Placental epithelial cell (primary cell): ENCODE results near the gene ZBTB1. TPM values are rescaled to one million over a fixed set of nuclear protein-coding genes. Genes with fewer than 3 reads are reported as not detected.

ENCODE experiments used
- small RNA-seq: library from RNA; depleted of rRNA; stranded (forward); fragments of <200 nt; gene quantifications from one replicate; pipeline ENCODE3, GENCODE V24; 2012
- total RNA-seq: library from RNA; depleted of rRNA; stranded (reverse); fragments of >200 nt; gene quantifications from 2 replicates; pipeline ENCODE4 v1.2.3, GENCODE V29; 2012

ZBTB1 gene, protein sequence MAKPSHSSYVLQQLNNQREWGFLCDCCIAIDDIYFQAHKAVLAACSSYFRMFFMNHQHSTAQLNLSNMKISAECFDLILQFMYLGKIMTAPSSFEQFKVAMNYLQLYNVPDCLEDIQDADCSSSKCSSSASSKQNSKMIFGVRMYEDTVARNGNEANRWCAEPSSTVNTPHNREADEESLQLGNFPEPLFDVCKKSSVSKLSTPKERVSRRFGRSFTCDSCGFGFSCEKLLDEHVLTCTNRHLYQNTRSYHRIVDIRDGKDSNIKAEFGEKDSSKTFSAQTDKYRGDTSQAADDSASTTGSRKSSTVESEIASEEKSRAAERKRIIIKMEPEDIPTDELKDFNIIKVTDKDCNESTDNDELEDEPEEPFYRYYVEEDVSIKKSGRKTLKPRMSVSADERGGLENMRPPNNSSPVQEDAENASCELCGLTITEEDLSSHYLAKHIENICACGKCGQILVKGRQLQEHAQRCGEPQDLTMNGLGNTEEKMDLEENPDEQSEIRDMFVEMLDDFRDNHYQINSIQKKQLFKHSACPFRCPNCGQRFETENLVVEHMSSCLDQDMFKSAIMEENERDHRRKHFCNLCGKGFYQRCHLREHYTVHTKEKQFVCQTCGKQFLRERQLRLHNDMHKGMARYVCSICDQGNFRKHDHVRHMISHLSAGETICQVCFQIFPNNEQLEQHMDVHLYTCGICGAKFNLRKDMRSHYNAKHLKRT
- 51.4 and 63.0 TPM in 2 replicates for total RNA-seq

GRCh38 chr14:64504310-64504896 lies at the start of gene ZBTB1:
ZBTB1 (plus strand) TSS chr14:64504770; CDS start chr14:64521505, 16,735 bp downstream.

GRCh38 chr14:64465191-64465822 lies 39.3 kb upstream of the ZBTB1 start, which contains the start of gene AKAP5:
AKAP5 (plus strand) TSS chr14:64465499; CDS start chr14:64468395, 2,896 bp downstream.

DNA sequence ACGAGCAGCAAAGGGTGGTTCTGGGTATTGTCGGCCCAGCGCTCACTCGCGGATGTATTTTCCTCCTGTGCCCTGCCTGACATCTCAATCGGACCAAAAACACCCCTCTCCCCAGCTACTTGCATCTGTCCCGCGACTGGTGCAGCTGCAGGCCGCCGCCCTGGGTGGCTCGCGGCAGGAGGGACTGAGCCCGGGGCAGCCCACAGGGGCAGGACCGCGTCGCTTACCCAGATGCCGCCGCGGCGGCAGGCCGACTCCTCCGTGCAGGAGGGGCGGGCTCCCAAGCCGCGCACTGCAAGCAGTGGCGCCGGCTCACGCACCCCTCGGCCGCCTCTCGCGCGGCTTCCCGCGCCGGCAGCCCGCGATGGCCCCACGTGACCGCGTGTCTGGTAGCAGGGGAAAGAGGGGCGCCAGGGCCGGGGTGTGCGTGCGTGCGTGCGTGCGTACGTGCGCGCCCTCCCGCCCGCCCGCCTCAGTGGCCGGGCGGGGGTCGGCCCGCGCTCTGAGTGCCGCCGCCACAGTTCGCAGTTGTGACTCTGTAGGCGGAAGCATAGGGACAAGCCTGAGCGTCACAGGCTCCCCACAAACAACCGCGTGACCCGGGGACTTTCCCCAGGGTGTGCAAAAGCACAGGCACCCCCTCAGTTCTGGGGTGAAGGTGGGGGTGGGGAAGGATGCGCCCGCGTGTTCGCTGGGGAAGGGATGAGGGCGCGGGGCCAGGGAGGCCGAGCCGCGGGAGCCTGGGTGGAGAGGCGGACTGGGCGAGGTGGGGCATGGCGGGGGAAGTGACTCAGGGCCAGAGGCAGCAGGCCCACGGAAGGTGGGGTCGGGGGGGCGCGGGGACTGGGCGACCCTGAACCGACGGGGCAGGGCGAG lies 898 bp upstream of the ZBTB1 start, which contains the start of gene ZBTB25:
TSS of gene ZBTB25 (minus strand) at position 405 of the 876 bp plus-strand sequence. CDS start 13,305 bp downstream, outside the sequence.

GRCh38 chr14:64540208-64541202 lies 35.9 kb downstream of the ZBTB1 start, which contains the start of gene HSPA2:
HSPA2 (plus strand) TSS chr14:64540741; CDS start chr14:64540850, 109 bp downstream.

GRCh38 chr14:64549791-64550620 lies 45.4 kb downstream of the ZBTB1 start, which contains the start of gene PPP1R36:
PPP1R36 (plus strand) TSS chr14:64549961; CDS start chr14:64549998, 37 bp downstream.

Small RNA genes within 50 kb of the gene (small RNA-seq; reads per million reads assigned to genes)
- gene AL049869.4: not detected

Other genes with a start within 250 kb of the ZBTB1 start
- not detected in 2 replicates for gene ESR2, start 210.4 kb upstream of the ZBTB1 start, total RNA-seq
- gene MTHFD1, start 116.4 kb upstream of the ZBTB1 start, total RNA-seq: 22.0 and 22.1 TPM in 2 replicates
- gene AKAP5, start 39.3 kb upstream of the ZBTB1 start, total RNA-seq: under 0.01 and 0.33 TPM in 2 replicates
- 4.7 and 5.0 TPM in 2 replicates for gene ZBTB25, start 932 bp upstream of the ZBTB1 start, total RNA-seq
- gene HSPA2, start 36.0 kb downstream of the ZBTB1 start, total RNA-seq: 10.2 and 16.1 TPM in 2 replicates
- 0.39 and 0.43 TPM in 2 replicates for gene PPP1R36, start 45.2 kb downstream of the ZBTB1 start, total RNA-seq
- gene PLEKHG3, start 199.7 kb downstream of the ZBTB1 start, total RNA-seq: 33.4 and 92.0 TPM in 2 replicates